HG03342 (cell line): Measurements from ENCODE around the gene LGI4.

ENCODE experiments used
- ATAC-seq: cut with Tn5 transposase; IDR thresholded peaks from one replicate; pipeline ENCODE4 v1.9.1; 2021; ENCODE audit warnings: mild to moderate bottlenecking, moderate library complexity; ENCODE audit not compliant: unreplicated experiment

LGI4 gene

GRCh38 chr19:35088131-35088913 lies 46.5 kb downstream of the LGI4 start:
- ATAC-seq: no peak

GRCh38 chr19:35087393-35087792 lies 47.5 kb downstream of the LGI4 start:
- no peak for ATAC-seq

- no peak for ATAC-seq
These were observed 48.4 kb downstream of the LGI4 start for GRCh38 chr19:35086455-35086854.

- no peak for ATAC-seq
These were observed 48.9 kb downstream of the LGI4 start for GRCh38 chr19:35085947-35086346.

DNA sequence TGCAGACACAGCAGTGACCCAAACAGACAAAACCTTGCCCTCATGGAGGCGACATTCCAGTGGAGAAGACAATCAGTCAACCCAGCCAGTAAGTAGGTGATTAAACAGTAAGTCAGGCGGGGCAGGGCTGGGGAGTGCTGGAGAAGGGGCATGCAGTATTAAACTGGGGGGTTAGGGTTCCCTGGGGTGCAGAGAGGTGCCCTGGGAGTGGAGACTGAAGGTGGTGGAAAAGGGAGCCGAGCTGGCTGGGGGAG lies 50.4 kb downstream of the LGI4 start:
- ATAC-seq: no peak

- ATAC-seq: no peak
These were observed 51.0 kb downstream of the LGI4 start for GRCh38 chr19:35083691-35084508.

DNA sequence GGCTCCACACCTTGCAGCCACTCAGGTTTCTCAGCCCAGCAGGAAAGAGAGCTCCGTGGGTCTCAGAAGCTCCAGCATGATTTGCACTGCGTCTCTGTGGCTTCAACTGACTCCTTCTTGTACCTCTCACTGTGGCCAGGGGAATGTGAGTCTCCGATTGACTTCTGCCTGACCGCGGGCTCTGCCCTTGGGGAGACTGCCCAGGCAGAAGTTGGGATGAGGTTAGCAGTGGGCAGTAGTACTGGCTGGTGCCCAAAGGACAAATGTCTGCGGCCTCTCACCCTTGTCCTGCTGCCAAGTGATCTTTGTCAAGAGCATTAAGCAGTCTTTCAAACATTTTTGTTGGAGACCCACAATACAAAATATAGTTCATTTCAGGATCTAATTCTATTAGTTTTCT lies 53.7 kb downstream of the LGI4 start:
- no peak for ATAC-seq

GRCh38 chr19:35080613-35081170 lies 54.2 kb downstream of the LGI4 start:
- no peak for ATAC-seq

DNA sequence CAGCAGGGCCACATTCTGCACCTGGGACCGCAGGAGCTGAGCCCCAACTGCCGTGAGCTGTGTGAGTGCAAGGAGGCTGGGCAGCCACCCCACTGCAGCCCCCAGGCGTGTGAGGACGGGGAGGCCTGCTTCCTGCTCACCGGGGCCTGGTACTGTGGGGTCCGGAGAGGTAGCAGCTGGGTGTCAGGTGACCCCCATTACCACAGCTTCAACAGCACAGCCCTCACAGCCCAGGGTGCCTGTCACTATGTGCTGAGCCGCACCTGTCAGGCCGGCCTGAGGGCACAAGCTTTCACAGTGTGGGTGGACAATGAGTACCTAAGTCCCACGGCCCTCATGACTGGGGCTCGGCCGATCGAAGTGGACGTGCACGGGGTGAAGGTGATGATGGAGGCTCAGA lies 55.0 kb downstream of the LGI4 start:
- ATAC-seq: no peak

- no peak for ATAC-seq
These were observed 57.2 kb downstream of the LGI4 start for GRCh38 chr19:35077411-35078223.

- no peak for ATAC-seq
These were observed 58.2 kb downstream of the LGI4 start for GRCh38 chr19:35076657-35077056.

DNA sequence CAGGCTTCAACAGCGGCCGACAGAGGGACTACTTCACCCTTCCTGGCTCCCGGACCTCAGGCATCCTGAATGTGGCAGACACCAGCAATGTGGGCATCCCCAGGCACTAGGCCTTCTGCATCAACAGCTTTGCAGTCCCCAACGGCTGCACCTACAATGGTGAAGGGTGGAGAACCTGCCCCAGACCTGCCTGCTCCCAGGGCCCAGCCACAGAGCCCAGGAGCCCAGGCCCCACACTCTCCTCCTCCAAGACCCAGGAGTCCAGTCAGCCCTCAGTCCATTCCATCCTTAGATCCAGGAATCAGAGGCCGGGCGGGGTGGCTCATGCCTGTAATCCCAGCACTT lies 58.9 kb downstream of the LGI4 start:
- no peak for ATAC-seq

GRCh38 chr19:35075202-35076025 lies 59.4 kb downstream of the LGI4 start:
- ATAC-seq: no peak
